Osteoblast (primary cell): ENCODE measurements around the gene PPP6R1. TPM values are rescaled to one million over a fixed set of nuclear protein-coding genes. Genes with fewer than 3 reads are reported as not detected.

ENCODE experiments used
- DNase-seq: peaks from one replicate; pipeline ENCODE4 v3.0.0; 2011; ENCODE audit warnings: low spot score, mixed read lengths; ENCODE audit not compliant: insufficient read length; ENCODE audit errors: missing footprints
- H2AFZ ChIP-seq: 2 replicates; pipeline ENCODE4 v1.6.0; 2011; ENCODE audit warnings: mild to moderate bottlenecking, low read length
- H3K27ac ChIP-seq: 2 replicates; pipeline ENCODE4 v1.5.1; 2011; ENCODE audit warnings: mild to moderate bottlenecking, low read depth, low read length, moderate library complexity
- H3K27me3 ChIP-seq: 2 replicates; pipeline ENCODE4 v1.6.0; 2012; ENCODE audit warnings: mild to moderate bottlenecking, control low read depth, inconsistent platforms, low read length, moderate library complexity; ENCODE audit not compliant: insufficient read depth
- H3K36me3 ChIP-seq: 2 replicates; pipeline ENCODE4 v1.5.1; 2011; ENCODE audit warnings: mild to moderate bottlenecking, low read length, control low read depth, moderate library complexity; ENCODE audit not compliant: insufficient read depth
- H3K4me1 ChIP-seq: 2 replicates; pipeline ENCODE4 v1.5.1; 2011; ENCODE audit warnings: mild to moderate bottlenecking, low read length, control low read depth, moderate library complexity; ENCODE audit not compliant: insufficient read depth
- H3K4me2 ChIP-seq: 2 replicates; pipeline ENCODE4 v1.6.0; 2011; ENCODE audit warnings: mild to moderate bottlenecking, low read length; ENCODE audit not compliant: insufficient read depth
- H3K4me3 ChIP-seq: fragments of 200-600 bp; sonication (generic); 3 replicates; pipeline ENCODE4 v1.5.1; 2012; ENCODE audit warnings: mild to moderate bottlenecking, low read length, inconsistent platforms; ENCODE audit not compliant: insufficient read depth
- H3K79me2 ChIP-seq: 2 replicates; pipeline ENCODE4 v1.6.0; 2012; ENCODE audit warnings: mild to moderate bottlenecking, low read length, control low read depth, inconsistent platforms; ENCODE audit not compliant: insufficient read depth
- H3K9me3 ChIP-seq: 2 replicates; pipeline ENCODE4 v1.5.1; 2011; ENCODE audit warnings: low read depth, low read length, control low read depth
- H4K20me1 ChIP-seq: 2 replicates; pipeline ENCODE4 v1.6.0; 2012; ENCODE audit warnings: mild to moderate bottlenecking, low read length, control low read depth; ENCODE audit not compliant: insufficient read depth
- total RNA-seq: library from RNA; depleted of rRNA; stranded (reverse); fragments of >200 nt; gene quantifications from 2 replicates; pipeline ENCODE4 v1.2.3, GENCODE V29; 2012
- TF ChIP-seq, protein P1 (sequence below): IDR thresholded peaks from 2 replicates; pipeline ENCODE4 v1.5.1; 2011; ENCODE audit warnings: mild to moderate bottlenecking, low read depth, low read length, moderate library complexity; ENCODE audit errors: extremely low read depth

Gene PPP6R1
- total RNA-seq, 1 donor: 32.6 TPM

DNA sequence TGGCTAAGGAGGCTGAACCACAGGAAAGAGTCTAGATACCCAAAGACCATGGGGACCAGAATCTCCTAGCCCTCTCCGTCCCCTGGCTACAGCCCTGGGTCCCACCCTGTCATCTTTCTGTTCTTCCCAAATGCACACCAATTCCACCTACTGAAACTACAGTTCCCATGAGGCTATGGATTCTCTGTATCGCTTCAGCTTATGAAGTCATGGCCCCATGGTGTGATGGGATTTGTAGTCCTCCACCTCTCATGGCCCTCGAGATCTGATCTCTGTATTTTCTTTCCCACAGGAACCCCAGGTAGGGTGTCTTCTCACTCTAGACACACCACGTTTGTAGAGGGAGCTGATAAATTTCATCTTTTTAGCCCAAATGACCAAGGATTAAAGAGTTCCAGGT lies 61.3 kb downstream of the PPP6R1 start:
- Histone ChIP-seq H3K79me2 (no peaks in the 10 kb centered on the region), H3K27me3 (no peaks in the 10 kb centered on the region)
- TF ChIP-seq, protein P1, sequence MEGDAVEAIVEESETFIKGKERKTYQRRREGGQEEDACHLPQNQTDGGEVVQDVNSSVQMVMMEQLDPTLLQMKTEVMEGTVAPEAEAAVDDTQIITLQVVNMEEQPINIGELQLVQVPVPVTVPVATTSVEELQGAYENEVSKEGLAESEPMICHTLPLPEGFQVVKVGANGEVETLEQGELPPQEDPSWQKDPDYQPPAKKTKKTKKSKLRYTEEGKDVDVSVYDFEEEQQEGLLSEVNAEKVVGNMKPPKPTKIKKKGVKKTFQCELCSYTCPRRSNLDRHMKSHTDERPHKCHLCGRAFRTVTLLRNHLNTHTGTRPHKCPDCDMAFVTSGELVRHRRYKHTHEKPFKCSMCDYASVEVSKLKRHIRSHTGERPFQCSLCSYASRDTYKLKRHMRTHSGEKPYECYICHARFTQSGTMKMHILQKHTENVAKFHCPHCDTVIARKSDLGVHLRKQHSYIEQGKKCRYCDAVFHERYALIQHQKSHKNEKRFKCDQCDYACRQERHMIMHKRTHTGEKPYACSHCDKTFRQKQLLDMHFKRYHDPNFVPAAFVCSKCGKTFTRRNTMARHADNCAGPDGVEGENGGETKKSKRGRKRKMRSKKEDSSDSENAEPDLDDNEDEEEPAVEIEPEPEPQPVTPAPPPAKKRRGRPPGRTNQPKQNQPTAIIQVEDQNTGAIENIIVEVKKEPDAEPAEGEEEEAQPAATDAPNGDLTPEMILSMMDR: no peak

DNA sequence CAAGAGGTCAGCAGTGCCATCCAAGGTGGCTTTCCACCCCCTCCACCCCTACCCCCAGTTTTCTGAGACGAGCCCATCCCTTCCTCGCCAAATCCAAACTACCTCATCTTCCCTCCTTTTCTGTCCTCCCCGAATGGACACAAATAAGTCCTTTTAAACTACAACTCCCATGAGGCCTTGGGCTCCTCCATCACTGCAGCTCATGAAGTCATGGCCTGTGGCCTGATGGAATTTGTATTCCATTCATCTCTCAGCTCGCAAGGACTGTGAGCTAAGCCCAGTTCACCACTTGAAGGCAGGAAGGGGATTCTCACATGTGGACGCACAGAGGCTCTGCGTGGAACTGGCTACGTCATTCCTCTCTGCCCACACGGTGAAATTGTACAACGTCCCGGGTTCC lies 62.0 kb downstream of the PPP6R1 start:
- Histone ChIP-seq H3K4me2 (no peak overlapping the region), H3K36me3 (no peaks in the 10 kb centered on the region), H3K27ac (no peak overlapping the region), H3K9me3 (no peaks in the 10 kb centered on the region), H3K27me3 (no peaks in the 10 kb centered on the region), H4K20me1 (no peaks in the 10 kb centered on the region), H3K79me2 (no peaks in the 10 kb centered on the region), H3K4me3 (no peak overlapping the region), H2AFZ (no peak overlapping the region), H3K4me1 (no peaks in the 10 kb centered on the region)
- TF ChIP-seq, protein P1: no peak
- peak; percentile 77 for DNase-seq

More for the DNA sequence above, 61.3 kb downstream of the PPP6R1 start:
- peak; percentile 77 for DNase-seq
- no peaks in the 10 kb centered on the region for H4K20me1 ChIP-seq
- H3K27ac ChIP-seq: no peak overlapping the region
- no peaks in the 10 kb centered on the region for H3K36me3 ChIP-seq
- H2AFZ ChIP-seq: no peak overlapping the region
- H3K4me1 ChIP-seq: no peaks in the 10 kb centered on the region
- no peak overlapping the region for H3K4me3 ChIP-seq
- H3K9me3 ChIP-seq: no peaks in the 10 kb centered on the region
- H3K4me2 ChIP-seq: no peak overlapping the region

DNA sequence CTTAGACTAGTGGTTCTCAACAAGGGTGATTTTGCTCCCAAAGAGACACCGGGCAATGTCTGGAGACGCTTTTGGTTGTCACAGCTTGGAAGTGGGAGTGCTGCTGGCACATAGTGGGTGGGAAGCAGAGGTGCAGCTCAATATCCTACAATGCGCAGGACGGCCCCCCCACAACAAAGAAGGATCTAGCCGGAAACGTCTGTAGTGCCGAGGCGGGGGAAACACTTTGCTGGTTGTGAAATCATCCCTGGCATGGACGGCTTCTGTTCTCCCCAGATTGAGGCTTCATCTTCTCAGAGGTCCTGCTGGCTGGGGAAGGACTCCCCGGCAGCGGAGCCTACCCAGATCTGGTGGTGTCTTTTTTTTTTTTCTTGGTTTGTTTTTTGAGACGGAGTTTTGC lies 65.3 kb downstream of the PPP6R1 start:
- Histone ChIP-seq H3K27me3 (no peaks in the 10 kb centered on the region), H3K27ac (no peak overlapping the region), H3K4me2 (no peak overlapping the region), H4K20me1 (no peaks in the 10 kb centered on the region), H2AFZ (no peak overlapping the region), H3K4me3 (no peak overlapping the region), H3K9me3 (no peaks in the 10 kb centered on the region), H3K4me1 (peaks cover 8% of the 10 kb centered on the region), H3K79me2 (no peaks in the 10 kb centered on the region), H3K36me3 (no peaks in the 10 kb centered on the region)
- TF ChIP-seq, protein P1: no peak
- no peak for DNase-seq

DNA sequence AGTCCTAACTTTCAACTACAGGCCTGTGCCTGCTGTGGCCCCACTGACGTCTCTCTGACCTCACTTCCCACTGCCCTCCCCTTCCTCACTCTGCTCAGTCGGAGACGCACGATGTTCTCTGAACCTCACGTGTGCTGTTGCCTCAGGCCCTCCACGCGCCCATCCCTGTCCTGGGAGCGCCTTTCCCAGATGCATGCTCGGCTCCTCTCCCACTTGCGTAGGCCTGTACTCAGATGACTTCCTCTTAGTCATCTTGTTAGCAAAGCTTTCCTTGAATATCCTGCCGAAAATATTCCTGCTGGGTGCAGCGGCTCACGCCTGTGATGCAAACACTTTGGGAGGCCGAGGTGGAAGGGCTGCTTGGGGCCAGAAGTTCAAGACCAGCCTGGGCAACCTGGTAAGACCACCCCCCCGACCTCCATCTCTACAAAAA lies 69.4 kb downstream of the PPP6R1 start:
- Histone ChIP-seq H3K4me2 (peak overlapping the region; percentile 0), H3K27ac (peak overlapping the region; percentile 66), H3K79me2 (no peaks in the 10 kb centered on the region), H2AFZ (peak overlapping the region; percentile 21), H3K36me3 (no peaks in the 10 kb centered on the region), H3K4me1 (peaks cover 8% of the 10 kb centered on the region), H3K27me3 (no peaks in the 10 kb centered on the region), H3K9me3 (no peaks in the 10 kb centered on the region), H3K4me3 (no peak overlapping the region), H4K20me1 (no peaks in the 10 kb centered on the region)
- peak; percentile 99 for DNase-seq
- TF ChIP-seq, protein P1: no peak
